Smooth muscle cell (in vitro differentiated cells): Measurements from ENCODE around the gene ANLN. TPM values are rescaled to one million over a fixed set of nuclear protein-coding genes. Genes with fewer than 3 reads are reported as not detected.

Experiments used
- DNase-seq: peaks from one replicate; lab custom pipeline; 2025; ENCODE audit not compliant: unreplicated experiment; lab: John Stamatoyannopoulos, UW
- H2AFZ ChIP-seq: fragments of 200-600 bp; sonication (generic); 2 replicates; pipeline ENCODE4 v1.6.0; 2016; ENCODE audit warnings: antibody characterized with exemption, low read depth, mild to moderate bottlenecking
- H3F3A ChIP-seq: fragments of 200-600 bp; sonication (generic); 2 replicates; pipeline ENCODE4 v1.6.0; 2017; ENCODE audit warnings: antibody characterized with exemption, low read depth
- H3K27ac ChIP-seq: fragments of 200-600 bp; sonication (generic); 2 replicates; pipeline ENCODE4 v1.5.1; 2016; ENCODE audit warnings: low read depth, mild to moderate bottlenecking
- H3K27me3 ChIP-seq: fragments of 200-600 bp; sonication (generic); 2 replicates; pipeline ENCODE4 v1.6.1; 2016; ENCODE audit warnings: low read depth, mild to moderate bottlenecking
- H3K36me3 ChIP-seq: fragments of 200-600 bp; sonication (generic); 2 replicates; pipeline ENCODE4 v1.5.1; 2016; ENCODE audit warnings: low read depth
- H3K4me1 ChIP-seq: fragments of 200-600 bp; sonication (generic); 2 replicates; pipeline ENCODE4 v1.5.1; 2016; ENCODE audit warnings: low read depth
- H3K4me2 ChIP-seq: fragments of 200-600 bp; sonication (generic); 2 replicates; pipeline ENCODE4 v1.6.0; 2016; ENCODE audit warnings: mild to moderate bottlenecking
- H3K4me3 ChIP-seq: fragments of 200-600 bp; sonication (generic); 2 replicates; pipeline ENCODE4 v1.5.1; 2016; ENCODE audit warnings: mild to moderate bottlenecking
- H3K79me2 ChIP-seq: fragments of 200-600 bp; sonication (generic); 2 replicates; pipeline ENCODE4 v1.6.0; 2016; ENCODE audit warnings: low read depth, mild to moderate bottlenecking
- H3K9ac ChIP-seq: fragments of 200-600 bp; sonication (generic); 2 replicates; pipeline ENCODE4 v1.6.0; 2016; ENCODE audit warnings: low read depth
- H3K9me3 ChIP-seq: fragments of 200-600 bp; sonication (generic); replicated peaks from 2 replicates; pipeline ENCODE4 v1.5.1; 2016; ENCODE audit warnings: low read depth
- H4K20me1 ChIP-seq: fragments of 200-600 bp; sonication (generic); 2 replicates; pipeline ENCODE4 v1.6.0; 2016; ENCODE audit warnings: low read depth
- WGBS: methylation state at CpG from one replicate; pipeline ENCODE4 v1.1.7; 2016; ENCODE audit warnings: low lambda C conversion rate; 5-methylcytosine and 5-hydroxymethylcytosine counted together
- polyA plus RNA-seq: library from polyadenylated mRNA; unstranded; fragments of >200 nt; fragmentation: Nextera tagmentation; extraction: Ambion mirVana; gene quantifications from 2 replicates; pipeline ENCODE4 v1.2.1, GENCODE V29; 2016
- total RNA-seq: library from RNA; depleted of rRNA; stranded (reverse); fragments of >200 nt; gene quantifications from 2 replicates; pipeline ENCODE4 v1.2.3, GENCODE V29; 2014
- TF ChIP-seq, protein P1 (sequence below): fragments of 200-600 bp; sonication (generic); IDR thresholded peaks from 2 replicates; pipeline ENCODE4 v1.5.1; 2017; ENCODE audit warnings: borderline replicate concordance, mild to moderate bottlenecking, antibody characterized with exemption; ENCODE audit not compliant: insufficient read depth, poor library complexity, severe bottlenecking

ANLN gene
- total and polyA plus RNA-seq, 2 experiments from 2014 or later = 9.0 to 28.7 TPM

DNA sequence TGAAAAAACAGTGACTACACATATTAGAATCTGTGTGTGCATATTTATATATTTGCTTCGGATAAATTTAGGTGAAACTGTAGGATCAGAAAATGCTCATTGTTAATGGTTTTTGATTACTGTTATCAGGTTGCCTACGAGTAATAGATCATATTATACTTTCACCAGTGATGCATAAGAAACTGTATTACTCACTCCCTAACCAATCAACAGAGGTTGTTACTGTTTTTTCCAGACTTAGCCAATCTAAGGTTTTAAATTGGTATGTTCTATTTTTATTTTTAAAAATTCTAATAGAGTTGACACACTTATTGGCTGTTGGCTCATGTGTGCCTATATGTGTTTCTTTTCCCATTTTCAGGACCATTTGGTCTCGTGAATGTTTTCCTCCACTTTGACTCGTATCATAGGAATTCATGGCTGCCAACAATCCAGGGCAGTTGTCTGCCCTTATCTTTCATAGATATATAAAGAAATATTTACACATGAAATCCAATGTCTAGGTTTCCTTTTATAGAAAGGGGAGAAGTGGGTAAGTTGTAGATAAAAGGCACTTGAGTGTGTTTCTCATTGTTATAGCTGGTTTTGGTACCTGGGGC, 59.2 kb downstream of the ANLN start:
- H2AFZ ChIP-seq = no peak overlapping the region
- no peaks in the 10 kb centered on the region for H3K27me3 ChIP-seq
- no peak overlapping the region for H3K27ac ChIP-seq
- no peaks in the 10 kb centered on the region for H3F3A ChIP-seq
- no peaks in the 10 kb centered on the region for H3K79me2 ChIP-seq
- H3K4me3 ChIP-seq = no peak overlapping the region
- peak overlapping the region; percentile 17 for H3K4me2 ChIP-seq
- DNase-seq = no peak
- H3K4me1 ChIP-seq = no peaks in the 10 kb centered on the region
- no peaks in the 10 kb centered on the region for H3K36me3 ChIP-seq
- WGBS = 61% methylated on average over 4 of the region's 4 CpGs
- TF ChIP-seq, protein P1, sequence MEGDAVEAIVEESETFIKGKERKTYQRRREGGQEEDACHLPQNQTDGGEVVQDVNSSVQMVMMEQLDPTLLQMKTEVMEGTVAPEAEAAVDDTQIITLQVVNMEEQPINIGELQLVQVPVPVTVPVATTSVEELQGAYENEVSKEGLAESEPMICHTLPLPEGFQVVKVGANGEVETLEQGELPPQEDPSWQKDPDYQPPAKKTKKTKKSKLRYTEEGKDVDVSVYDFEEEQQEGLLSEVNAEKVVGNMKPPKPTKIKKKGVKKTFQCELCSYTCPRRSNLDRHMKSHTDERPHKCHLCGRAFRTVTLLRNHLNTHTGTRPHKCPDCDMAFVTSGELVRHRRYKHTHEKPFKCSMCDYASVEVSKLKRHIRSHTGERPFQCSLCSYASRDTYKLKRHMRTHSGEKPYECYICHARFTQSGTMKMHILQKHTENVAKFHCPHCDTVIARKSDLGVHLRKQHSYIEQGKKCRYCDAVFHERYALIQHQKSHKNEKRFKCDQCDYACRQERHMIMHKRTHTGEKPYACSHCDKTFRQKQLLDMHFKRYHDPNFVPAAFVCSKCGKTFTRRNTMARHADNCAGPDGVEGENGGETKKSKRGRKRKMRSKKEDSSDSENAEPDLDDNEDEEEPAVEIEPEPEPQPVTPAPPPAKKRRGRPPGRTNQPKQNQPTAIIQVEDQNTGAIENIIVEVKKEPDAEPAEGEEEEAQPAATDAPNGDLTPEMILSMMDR = no peak
- no peaks in the 10 kb centered on the region for H4K20me1 ChIP-seq
- no peak overlapping the region for H3K9ac ChIP-seq
- no peaks in the 10 kb centered on the region for H3K9me3 ChIP-seq

DNA sequence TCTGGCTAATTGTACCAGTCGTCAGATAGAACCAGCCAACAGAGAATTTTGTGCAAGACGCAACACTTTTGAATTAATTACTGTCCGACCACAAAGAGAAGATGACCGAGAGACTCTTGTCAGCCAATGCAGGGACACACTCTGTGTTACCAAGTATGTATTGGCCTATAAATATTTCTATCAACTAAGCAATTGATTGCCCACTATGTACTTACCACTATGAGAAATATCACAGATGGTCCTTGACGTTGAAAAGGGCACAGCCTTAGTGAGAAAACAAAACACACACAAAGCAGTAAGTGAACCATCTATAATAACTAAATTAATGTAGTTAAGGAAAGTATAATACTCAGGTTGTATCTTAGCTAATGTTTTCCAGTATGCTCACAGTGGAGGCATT, 60.0 kb downstream of the ANLN start:
- Histone ChIP-seq H3K79me2 (no peaks in the 10 kb centered on the region), H3K4me3 (no peak overlapping the region), H3K9ac (no peak overlapping the region), H3K4me2 (no peak overlapping the region), H2AFZ (no peak overlapping the region), H3K9me3 (no peaks in the 10 kb centered on the region), H3F3A (no peaks in the 10 kb centered on the region), H4K20me1 (no peaks in the 10 kb centered on the region), H3K27me3 (no peaks in the 10 kb centered on the region), H3K36me3 (no peaks in the 10 kb centered on the region), H3K27ac (no peak overlapping the region), H3K4me1 (no peaks in the 10 kb centered on the region)
- no peak for DNase-seq
- TF ChIP-seq, protein P1 = no peak
- 96% methylated on average over 5 of the region's 5 CpGs for WGBS

DNA sequence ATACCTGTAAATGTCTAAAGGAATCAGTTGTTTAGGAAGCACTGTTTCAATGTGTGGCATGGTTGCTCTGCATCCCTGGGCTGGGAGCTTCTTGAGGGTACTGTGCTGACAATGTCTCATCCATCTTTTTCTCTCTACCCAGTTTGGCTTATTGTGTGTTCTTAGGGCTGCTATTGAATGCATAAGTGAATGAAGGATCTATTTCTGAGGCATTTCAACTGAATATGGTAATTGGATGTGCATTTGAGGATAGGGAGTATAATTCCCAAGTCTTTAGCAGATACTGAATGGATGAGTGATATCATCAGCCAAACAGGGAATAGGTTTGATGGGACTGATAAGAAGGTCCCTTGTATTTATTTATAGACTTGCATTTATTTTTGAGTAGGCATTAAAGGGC, 64.1 kb downstream of the ANLN start:
- no peaks in the 10 kb centered on the region for H3K4me1 ChIP-seq
- H3F3A ChIP-seq = no peaks in the 10 kb centered on the region
- no peak overlapping the region for H3K27ac ChIP-seq
- TF ChIP-seq, protein P1 = no peak
- H4K20me1 ChIP-seq = no peaks in the 10 kb centered on the region
- no peak for DNase-seq
- no peaks in the 10 kb centered on the region for H3K79me2 ChIP-seq
- no peak overlapping the region for H2AFZ ChIP-seq
- no peak overlapping the region for H3K9ac ChIP-seq
- H3K36me3 ChIP-seq = no peaks in the 10 kb centered on the region
- no peaks in the 10 kb centered on the region for H3K27me3 ChIP-seq
- no peaks in the 10 kb centered on the region for H3K9me3 ChIP-seq
- H3K4me2 ChIP-seq = no peak overlapping the region
- no peak overlapping the region for H3K4me3 ChIP-seq

DNA sequence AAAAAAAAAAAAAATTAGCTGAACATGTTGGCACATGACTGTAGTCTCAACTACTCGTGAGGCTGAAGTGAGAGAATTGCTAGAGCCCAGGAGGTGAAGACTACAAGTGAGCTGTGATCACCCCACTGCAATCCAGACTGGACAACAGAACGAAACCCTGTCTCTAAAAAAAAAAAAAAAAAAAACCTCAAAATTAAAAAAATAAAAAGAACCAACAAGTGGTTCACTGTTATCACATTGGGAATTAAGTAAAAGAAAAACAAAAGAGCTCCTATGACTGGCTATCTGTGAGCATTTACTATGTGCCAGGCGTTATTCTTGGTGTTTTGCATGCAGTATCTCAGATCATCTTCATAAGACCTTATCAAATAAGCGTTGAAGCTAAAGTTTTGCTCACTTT, 66.0 kb downstream of the ANLN start:
- Histone ChIP-seq H3K9ac (no peak overlapping the region), H3K36me3 (no peaks in the 10 kb centered on the region), H3K27ac (no peak overlapping the region), H3K4me3 (no peak overlapping the region), H3K4me2 (no peak overlapping the region), H2AFZ (no peak overlapping the region), H3K27me3 (no peaks in the 10 kb centered on the region), H3K79me2 (no peaks in the 10 kb centered on the region), H4K20me1 (no peaks in the 10 kb centered on the region), H3K4me1 (no peaks in the 10 kb centered on the region), H3K9me3 (no peaks in the 10 kb centered on the region), H3F3A (no peaks in the 10 kb centered on the region)
- 85% methylated on average over 4 of the region's 4 CpGs for WGBS
- TF ChIP-seq, protein P1 = no peak
- no peak for DNase-seq
